Endothelial cell (in vitro differentiated cells): ENCODE data around the gene LAMB1. TPM values are rescaled to one million over a fixed set of nuclear protein-coding genes. Genes with fewer than 3 reads are reported as not detected.

Experiments used
- DNase-seq: peaks from one replicate; pipeline ENCODE4 v3.0.0; 2021; ENCODE audit warnings: low spot score
- H3K27ac Mint-ChIP-seq: one replicate; pipeline ENCODE4 v1.8.0; 2021; ENCODE audit warnings: mixed read lengths, inconsistent platforms; ENCODE audit not compliant: unreplicated experiment
- H3K27me3 Mint-ChIP-seq: one replicate; pipeline ENCODE4 v1.8.0; 2021; ENCODE audit warnings: mild to moderate bottlenecking, moderate library complexity, mixed read lengths, inconsistent platforms; ENCODE audit not compliant: unreplicated experiment
- H3K36me3 Mint-ChIP-seq: one replicate; pipeline ENCODE4 v1.8.0; 2021; ENCODE audit warnings: mild to moderate bottlenecking, low read depth, mixed read lengths, inconsistent platforms; ENCODE audit not compliant: unreplicated experiment
- H3K4me1 Mint-ChIP-seq: one replicate; pipeline ENCODE4 v1.8.0; 2021; ENCODE audit warnings: mild to moderate bottlenecking, mixed read lengths, inconsistent platforms; ENCODE audit not compliant: unreplicated experiment
- H3K4me3 Mint-ChIP-seq: one replicate; pipeline ENCODE4 v1.8.0; 2021; ENCODE audit warnings: mild to moderate bottlenecking, mixed read lengths, inconsistent platforms; ENCODE audit not compliant: unreplicated experiment
- H3K9me3 Mint-ChIP-seq: one replicate; pipeline ENCODE4 v1.8.0; 2021; ENCODE audit warnings: mixed read lengths, inconsistent platforms; ENCODE audit not compliant: unreplicated experiment
- total RNA-seq: library from RNA; stranded (reverse); fragmentation: NEBNext Ultra II Directional; extraction: Animal tissue kit (Norgen Biotek cat#: 25700); gene quantifications from one replicate; pipeline ENCODE4 v1.2.1, GENCODE V29; 2021; ENCODE audit not compliant: unreplicated experiment
- TF ChIP-seq, protein P1 (sequence below): fragments of 200-600 bp; sonication (generic); IDR thresholded peaks from one replicate; pipeline ENCODE4 v1.5.0; 2021; ENCODE audit warnings: antibody characterized with exemption; ENCODE audit not compliant: unreplicated experiment

LAMB1 gene
- total RNA-seq, 1 donor from 2014 or later, result 453 TPM

DNA sequence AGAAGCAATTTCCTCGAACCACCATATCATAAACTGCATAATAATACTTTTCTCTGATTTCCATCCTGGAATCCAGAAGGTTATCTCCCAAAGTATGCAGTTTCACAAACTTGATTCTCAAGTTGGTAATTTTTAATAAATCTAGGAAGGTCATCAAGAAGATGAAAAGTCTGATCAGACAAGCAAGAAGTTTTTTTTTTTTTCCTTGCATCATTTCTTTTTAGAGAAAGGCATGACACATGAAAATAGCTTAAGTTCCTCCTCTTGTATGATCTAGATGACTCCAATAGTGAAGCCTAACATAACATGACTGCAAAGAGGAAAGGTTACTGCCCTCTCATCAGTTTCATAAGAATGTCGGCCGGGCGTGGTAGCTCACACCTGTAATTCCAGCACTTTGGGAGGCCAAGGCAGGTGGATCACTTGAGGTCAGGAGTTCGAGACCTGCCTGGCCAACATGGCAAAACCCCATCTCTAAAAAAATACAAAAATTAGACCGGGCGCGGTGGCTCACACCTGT is 22.2 kb downstream of the LAMB1 start:
- Mint-ChIP-seq H3K27me3 (peaks cover 4% of the 10 kb centered on the region), H3K27ac (no peak overlapping the region), H3K4me3 (no peak overlapping the region), H3K9me3 (no peaks in the 10 kb centered on the region), H3K4me1 (no peaks in the 10 kb centered on the region), H3K36me3 (peaks cover 68% of the 10 kb centered on the region)
- TF ChIP-seq, protein P1, sequence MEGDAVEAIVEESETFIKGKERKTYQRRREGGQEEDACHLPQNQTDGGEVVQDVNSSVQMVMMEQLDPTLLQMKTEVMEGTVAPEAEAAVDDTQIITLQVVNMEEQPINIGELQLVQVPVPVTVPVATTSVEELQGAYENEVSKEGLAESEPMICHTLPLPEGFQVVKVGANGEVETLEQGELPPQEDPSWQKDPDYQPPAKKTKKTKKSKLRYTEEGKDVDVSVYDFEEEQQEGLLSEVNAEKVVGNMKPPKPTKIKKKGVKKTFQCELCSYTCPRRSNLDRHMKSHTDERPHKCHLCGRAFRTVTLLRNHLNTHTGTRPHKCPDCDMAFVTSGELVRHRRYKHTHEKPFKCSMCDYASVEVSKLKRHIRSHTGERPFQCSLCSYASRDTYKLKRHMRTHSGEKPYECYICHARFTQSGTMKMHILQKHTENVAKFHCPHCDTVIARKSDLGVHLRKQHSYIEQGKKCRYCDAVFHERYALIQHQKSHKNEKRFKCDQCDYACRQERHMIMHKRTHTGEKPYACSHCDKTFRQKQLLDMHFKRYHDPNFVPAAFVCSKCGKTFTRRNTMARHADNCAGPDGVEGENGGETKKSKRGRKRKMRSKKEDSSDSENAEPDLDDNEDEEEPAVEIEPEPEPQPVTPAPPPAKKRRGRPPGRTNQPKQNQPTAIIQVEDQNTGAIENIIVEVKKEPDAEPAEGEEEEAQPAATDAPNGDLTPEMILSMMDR, result no peak
- DNase-seq, result no peak

DNA sequence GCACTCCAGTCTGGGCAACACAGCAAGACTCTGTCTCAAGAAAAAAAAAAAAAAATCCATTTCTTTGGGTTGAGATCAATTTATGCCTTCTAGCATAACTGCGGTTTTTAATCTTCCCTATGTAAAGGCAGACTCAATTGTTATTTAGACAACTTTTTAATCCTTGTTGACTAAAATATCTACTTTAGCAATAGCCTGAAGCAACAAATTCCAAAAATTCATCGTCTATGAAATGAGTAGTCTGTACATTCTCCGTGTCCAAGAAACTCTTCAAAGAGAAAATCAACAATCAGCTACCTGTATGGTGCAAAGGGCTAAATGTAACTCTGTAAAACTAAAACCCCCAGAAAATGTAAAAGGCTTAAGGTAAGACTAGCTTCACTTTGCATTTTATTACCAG is 22.8 kb downstream of the LAMB1 start:
- no peak for DNase-seq
- H3K36me3 Mint-ChIP-seq, result peaks cover 74% of the 10 kb centered on the region
- H3K4me1 Mint-ChIP-seq, result no peaks in the 10 kb centered on the region
- no peaks in the 10 kb centered on the region for H3K9me3 Mint-ChIP-seq
- peaks cover 7% of the 10 kb centered on the region for H3K27me3 Mint-ChIP-seq
- TF ChIP-seq, protein P1, result no peak
- no peak overlapping the region for H3K27ac Mint-ChIP-seq
- H3K4me3 Mint-ChIP-seq, result no peak overlapping the region

DNA sequence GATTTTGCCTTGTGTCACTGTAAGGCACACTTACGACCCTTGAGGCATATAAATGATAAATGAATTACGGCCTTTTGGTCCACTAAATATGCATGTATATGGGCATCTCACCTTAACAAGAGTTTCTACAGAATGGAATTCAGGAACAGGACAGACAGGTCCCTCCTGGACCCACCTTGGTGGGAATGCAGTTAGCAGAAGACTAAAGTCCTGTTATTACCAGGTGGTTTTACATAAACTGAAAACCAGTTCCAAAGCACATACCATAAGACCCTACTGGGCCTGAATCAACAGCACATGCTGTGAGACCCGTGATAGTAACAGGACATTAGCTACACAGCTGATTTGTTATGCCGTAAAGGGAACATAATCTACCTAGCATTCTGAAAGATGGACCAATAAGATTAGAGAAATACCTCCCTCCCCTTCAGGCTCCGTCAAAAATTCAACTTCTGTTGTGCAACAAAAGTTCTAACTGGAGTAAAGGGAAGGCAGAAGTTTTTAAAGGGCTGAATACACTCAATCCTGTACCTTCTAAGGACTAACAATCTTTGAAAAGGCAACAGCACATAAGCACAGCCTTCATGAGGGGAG is 24.0 kb downstream of the LAMB1 start:
- Mint-ChIP-seq H3K4me3 (no peak overlapping the region), H3K27ac (no peak overlapping the region), H3K4me1 (no peaks in the 10 kb centered on the region), H3K36me3 (peaks cover 75% of the 10 kb centered on the region), H3K9me3 (no peaks in the 10 kb centered on the region), H3K27me3 (peaks cover 7% of the 10 kb centered on the region)
- DNase-seq, result no peak
- TF ChIP-seq, protein P1, result no peak

DNA sequence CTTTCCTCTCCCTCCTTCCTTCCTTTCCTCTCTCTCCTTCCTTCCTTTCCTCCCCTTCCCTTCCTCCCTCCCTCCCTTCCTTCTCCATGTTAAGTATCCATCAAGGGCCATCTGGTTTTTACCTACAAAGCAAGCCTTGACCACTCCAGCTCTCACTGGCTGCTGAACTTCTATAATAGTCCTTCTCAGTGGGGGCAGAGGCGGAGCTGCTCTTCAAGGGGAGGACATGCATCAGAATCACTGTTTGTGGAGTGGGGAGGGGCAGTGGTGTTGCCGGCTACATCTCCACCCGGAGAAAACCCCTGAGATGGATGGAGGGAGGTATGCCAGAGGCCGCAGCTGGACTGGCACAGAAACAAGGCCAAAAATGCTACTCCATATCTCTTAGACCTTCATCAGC is 25.9 kb downstream of the LAMB1 start:
- TF ChIP-seq, protein P1, result no peak
- no peaks in the 10 kb centered on the region for H3K9me3 Mint-ChIP-seq
- no peak for DNase-seq
- no peak overlapping the region for H3K27ac Mint-ChIP-seq
- H3K36me3 Mint-ChIP-seq, result peaks cover 76% of the 10 kb centered on the region
- H3K4me1 Mint-ChIP-seq, result no peaks in the 10 kb centered on the region
- no peak overlapping the region for H3K4me3 Mint-ChIP-seq
- H3K27me3 Mint-ChIP-seq, result peaks cover 7% of the 10 kb centered on the region

DNA sequence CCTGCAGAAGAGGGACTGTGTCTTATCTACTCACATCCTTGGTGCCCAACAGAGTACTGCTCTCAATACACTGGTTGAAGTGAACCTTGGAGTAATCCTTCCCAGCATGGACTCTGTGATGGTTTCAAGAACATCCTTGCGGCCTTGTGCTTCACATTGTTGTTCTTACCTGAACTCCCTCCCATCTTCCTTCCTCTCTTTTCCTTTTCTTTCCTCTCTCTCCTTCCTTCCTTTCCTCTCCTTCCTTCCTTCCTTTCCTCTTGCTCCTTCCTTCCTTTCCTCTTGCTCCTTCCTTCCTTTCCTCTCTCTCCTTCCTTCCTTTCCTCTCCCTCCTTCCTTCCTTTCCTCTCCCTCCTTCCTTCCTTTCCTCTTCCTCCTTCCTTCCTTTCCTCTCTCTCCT is 26.3 kb downstream of the LAMB1 start:
- Mint-ChIP-seq H3K27ac (no peak overlapping the region), H3K4me3 (peak overlapping the region; percentile 47), H3K4me1 (no peaks in the 10 kb centered on the region), H3K9me3 (no peaks in the 10 kb centered on the region), H3K27me3 (peaks cover 7% of the 10 kb centered on the region), H3K36me3 (peaks cover 76% of the 10 kb centered on the region)
- TF ChIP-seq, protein P1, result no peak
- no peak for DNase-seq
